ENCODE results near the gene LSMEM2.
A peak's percentile ranks its signal among the peaks of the same experiment; 100 is the strongest.

The LSMEM2 gene

GRCh38 chr3:50262778-50263177, 16.1 kb upstream of the LSMEM2 start:
- DNase-seq (ENCODE audit: low spot score) = no peak
- TF ChIP-seq, protein P1, sequence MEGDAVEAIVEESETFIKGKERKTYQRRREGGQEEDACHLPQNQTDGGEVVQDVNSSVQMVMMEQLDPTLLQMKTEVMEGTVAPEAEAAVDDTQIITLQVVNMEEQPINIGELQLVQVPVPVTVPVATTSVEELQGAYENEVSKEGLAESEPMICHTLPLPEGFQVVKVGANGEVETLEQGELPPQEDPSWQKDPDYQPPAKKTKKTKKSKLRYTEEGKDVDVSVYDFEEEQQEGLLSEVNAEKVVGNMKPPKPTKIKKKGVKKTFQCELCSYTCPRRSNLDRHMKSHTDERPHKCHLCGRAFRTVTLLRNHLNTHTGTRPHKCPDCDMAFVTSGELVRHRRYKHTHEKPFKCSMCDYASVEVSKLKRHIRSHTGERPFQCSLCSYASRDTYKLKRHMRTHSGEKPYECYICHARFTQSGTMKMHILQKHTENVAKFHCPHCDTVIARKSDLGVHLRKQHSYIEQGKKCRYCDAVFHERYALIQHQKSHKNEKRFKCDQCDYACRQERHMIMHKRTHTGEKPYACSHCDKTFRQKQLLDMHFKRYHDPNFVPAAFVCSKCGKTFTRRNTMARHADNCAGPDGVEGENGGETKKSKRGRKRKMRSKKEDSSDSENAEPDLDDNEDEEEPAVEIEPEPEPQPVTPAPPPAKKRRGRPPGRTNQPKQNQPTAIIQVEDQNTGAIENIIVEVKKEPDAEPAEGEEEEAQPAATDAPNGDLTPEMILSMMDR (conservative IDR thresholded peaks at IDR 0.05; ENCODE audit: low read depth) = no peak
- H3K27ac ChIP-seq = peak overlapping the region; percentile 100
- ChIA-PET CTCF (no interaction called here), POLR2A (ENCODE audit: low non-redundant PET) (no interaction called here)

DNA sequence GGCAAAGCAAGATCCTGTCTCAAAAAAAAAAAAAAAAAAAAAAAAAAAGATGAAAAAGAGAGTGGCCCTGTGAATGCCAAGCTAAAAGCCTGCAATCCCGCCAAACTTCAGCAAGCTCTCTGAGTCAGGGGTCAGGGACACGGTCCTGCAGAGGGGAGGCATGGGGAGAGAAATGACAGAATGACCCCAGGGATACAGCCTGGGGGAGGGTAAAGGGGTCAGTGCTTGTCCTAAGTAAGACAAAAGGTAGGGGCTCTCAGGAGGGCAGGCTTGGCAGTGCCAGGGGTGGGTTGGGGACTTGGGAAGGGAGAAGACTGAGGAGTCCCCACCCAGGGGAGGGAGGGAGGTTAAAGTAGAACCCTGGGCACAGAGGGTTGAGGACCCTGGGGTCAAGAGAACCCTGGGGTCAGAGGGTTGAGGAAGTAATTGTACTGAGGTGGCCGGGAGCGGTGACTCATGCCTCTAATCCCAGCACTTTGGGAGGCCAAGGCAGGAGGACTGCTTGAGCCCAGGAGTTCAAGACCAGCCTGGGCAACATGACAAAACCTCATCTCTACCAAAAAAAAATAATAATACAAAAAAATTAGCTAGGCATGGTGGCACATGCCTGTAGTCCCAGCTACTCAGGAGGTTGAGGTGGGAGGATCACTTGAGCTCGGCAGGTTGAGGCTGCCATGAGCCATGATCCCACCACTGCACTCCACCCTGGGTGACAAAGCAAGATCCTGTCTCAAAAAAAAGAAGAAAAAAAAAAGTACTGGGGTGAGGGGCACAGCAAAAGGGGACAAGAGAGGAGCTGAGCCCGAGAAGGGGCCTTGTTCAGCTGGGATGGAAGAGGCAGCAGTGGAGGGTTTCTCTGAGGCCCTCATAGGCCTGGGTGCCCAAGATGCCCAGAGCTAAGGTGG, 15.2 kb upstream of the LSMEM2 start:
- TF ChIP-seq, protein P1 (conservative IDR thresholded peaks at IDR 0.05; ENCODE audit: low read depth) = no peak
- H3K27ac ChIP-seq = peak overlapping the region; percentile 100
- DNase-seq (ENCODE audit: low spot score) = no peak
- POLR2A ChIA-PET (ENCODE audit: low non-redundant PET) = no interaction called here
- CTCF ChIA-PET = interaction anchor here (0.9 to 1.5 kb wide), 2 partner anchors 11 to 37 kb away, joined by 3 to 5 read pairs; no protein-coding TSS in a partner anchor

DNA sequence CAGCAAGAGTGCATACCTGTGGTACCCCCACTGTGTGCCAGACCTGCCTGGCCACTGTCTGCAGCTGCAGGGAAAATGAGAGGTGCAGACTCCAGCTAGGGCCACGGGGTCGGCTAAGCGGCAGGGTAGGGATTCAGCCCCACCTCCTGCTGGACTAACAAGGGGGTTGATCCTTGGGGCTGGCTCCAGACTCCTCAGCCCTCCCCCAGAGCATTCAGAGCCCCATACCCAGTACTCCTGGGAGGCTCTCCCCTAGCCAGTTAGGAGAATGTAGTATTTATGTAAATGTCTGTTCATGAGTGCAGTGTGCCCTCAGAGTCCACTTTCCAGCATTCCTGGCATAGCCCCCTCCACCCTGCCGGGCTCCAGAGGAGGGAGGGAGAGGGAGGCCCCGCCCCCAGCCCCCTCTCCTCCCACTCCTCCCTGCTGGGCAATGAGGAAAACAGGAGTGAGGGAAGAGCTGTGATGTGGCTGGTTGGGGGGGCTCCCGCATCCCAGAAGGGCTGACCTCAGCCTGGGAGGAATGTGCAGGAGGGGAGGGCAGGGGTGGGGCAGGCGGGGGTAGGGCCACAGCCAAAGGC, 14.4 kb upstream of the LSMEM2 start:
- TF ChIP-seq, protein P1 (conservative IDR thresholded peaks at IDR 0.05; ENCODE audit: low read depth) = no peak
- POLR2A ChIA-PET (ENCODE audit: low non-redundant PET) = no interaction called here
- peak; percentile 68 for DNase-seq (ENCODE audit: low spot score)
- CTCF ChIA-PET = interaction anchor here (0.9 to 1.5 kb wide), 2 partner anchors 10 to 38 kb away, joined by 3 to 5 read pairs; no protein-coding TSS in a partner anchor
- peak overlapping the region; percentile 100 for H3K27ac ChIP-seq

DNA sequence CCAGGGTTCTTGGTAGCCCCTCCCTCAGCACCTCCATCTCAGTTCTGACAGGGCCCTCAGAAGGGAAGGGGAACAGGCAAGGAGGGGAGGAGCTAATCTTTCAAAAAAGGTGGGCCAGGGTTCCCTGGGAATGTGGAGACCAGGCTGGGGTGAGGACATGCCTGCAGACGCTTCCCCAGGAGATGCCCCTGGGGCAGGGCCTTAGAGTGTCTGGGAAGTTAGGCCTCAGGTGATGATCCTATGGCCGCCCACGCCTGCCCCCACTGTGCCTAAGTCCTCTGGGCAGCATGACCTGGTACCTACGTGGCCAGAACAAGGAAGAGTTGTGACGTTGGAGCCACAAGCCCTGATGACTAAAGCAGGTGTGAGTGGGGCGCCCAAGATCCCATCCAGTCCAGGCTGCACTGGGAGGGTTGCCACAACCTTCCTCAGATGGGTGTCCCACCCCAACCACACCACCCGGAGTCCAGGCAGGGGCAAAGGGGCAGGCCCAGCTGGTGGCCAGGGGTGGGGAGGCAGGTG, 13.9 kb upstream of the LSMEM2 start:
- peak overlapping the region; percentile 100 for H3K27ac ChIP-seq
- TF ChIP-seq, protein P1 (conservative IDR thresholded peaks at IDR 0.05; ENCODE audit: low read depth) = no peak
- POLR2A ChIA-PET (ENCODE audit: low non-redundant PET) = no interaction called here
- CTCF ChIA-PET = interaction anchor here (0.9 to 1.5 kb wide), 2 partner anchors 10 to 38 kb away, joined by 3 to 5 read pairs; no protein-coding TSS in a partner anchor
- no peak for DNase-seq (ENCODE audit: low spot score)

DNA sequence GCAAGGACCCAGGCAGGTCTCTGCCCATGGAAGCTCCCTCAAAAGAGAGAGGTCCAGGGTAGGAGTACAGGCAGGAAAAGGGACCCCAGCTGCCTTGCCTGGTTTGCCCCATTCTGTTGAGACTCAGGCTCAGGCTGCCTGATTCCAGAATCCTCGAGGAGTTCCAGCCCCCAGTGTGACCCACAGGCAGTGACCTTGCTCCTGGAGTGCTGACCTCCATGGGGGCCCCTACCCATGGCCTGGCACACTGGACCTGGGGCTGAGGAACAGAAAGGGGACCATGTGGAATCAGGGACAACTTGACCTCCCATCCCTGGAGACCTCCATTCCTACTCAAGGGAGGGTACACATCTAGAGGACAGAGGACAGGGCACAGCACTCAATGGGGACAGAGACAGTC, 13.3 kb upstream of the LSMEM2 start:
- TF ChIP-seq, protein P1 (conservative IDR thresholded peaks at IDR 0.05; ENCODE audit: low read depth) = no peak
- ChIA-PET POLR2A (ENCODE audit: low non-redundant PET) (no interaction called here), CTCF (interaction anchor here (0.6 kb wide), 1 partner anchor 9 kb away, joined by 3 read pairs; no protein-coding TSS in a partner anchor)
- H3K27ac ChIP-seq = peak overlapping the region; percentile 100
- DNase-seq (ENCODE audit: low spot score) = no peak

DNA sequence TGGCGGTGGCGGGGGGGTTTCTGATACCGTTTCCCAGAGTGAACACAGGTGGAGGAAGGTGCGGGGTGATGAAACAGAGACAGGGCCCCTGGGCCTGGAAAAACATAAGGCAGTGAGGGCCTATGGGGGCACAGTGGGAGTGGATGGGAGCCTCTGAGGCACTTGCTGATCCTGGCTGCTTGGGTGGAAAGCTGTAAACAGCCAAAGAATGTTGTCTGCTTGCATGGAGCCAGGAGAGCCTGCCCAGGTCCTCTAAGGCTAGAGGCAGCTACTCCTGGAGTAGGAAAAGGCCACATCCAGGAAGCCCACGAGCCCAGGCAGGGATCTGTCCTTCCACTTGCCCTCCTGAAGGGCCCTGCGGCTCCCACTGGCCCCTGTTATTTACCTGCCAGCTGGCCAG, 12.9 kb upstream of the LSMEM2 start:
- ChIA-PET CTCF (interaction anchor here (0.6 kb wide), 1 partner anchor 10 kb away, joined by 3 read pairs; no protein-coding TSS in a partner anchor), POLR2A (ENCODE audit: low non-redundant PET) (no interaction called here)
- TF ChIP-seq, protein P1 (conservative IDR thresholded peaks at IDR 0.05; ENCODE audit: low read depth) = no peak
- DNase-seq (ENCODE audit: low spot score) = no peak
- H3K27ac ChIP-seq = peak overlapping the region; percentile 100
